ENCODE measurements around the gene RNASE7.

The RNASE7 gene

GRCh38 chr14:21043387-21043973 is 1.3 kb downstream of the RNASE7 start:
- DNase-seq (ENCODE audit: low read depth in 3 of 3), result no peak

GRCh38 chr14:21043974-21044618 is 1.9 kb downstream of the RNASE7 start:
- no peak for DNase-seq (ENCODE audit: low read depth in 3 of 3)

GRCh38 chr14:21047378-21047781 is 5.2 kb downstream of the RNASE7 start:
- no peak for DNase-seq (ENCODE audit: low read depth in 3 of 3)

GRCh38 chr14:21048638-21049037 is 6.5 kb downstream of the RNASE7 start:
- DNase-seq (ENCODE audit: low read depth in 3 of 3), result no peak

GRCh38 chr14:21049271-21049673 is 7.1 kb downstream of the RNASE7 start:
- DNase-seq (ENCODE audit: low read depth in 3 of 3), result no peak

GRCh38 chr14:21050597-21050996 is 8.4 kb downstream of the RNASE7 start:
- no peak for DNase-seq (ENCODE audit: low read depth in 3 of 3)

GRCh38 chr14:21053184-21054122 is 11.3 kb downstream of the RNASE7 start:
- DNase-seq (ENCODE audit: low read depth in 3 of 3), result no peak

- DNase-seq (ENCODE audit: low read depth in 3 of 3), result no peak
Observed at GRCh38 chr14:21054123-21054767, 12.1 kb downstream of the RNASE7 start.

GRCh38 chr14:21054768-21055145 is 12.6 kb downstream of the RNASE7 start:
- DNase-seq (ENCODE audit: low read depth in 3 of 3), result no peak

GRCh38 chr14:21055432-21056117 is 13.4 kb downstream of the RNASE7 start:
- DNase-seq (ENCODE audit: low read depth in 3 of 3), result no peak

GRCh38 chr14:21056520-21057163 is 14.5 kb downstream of the RNASE7 start:
- no peak for DNase-seq (ENCODE audit: low read depth in 3 of 3)

- DNase-seq (ENCODE audit: low read depth in 3 of 3), result no peak
Observed at GRCh38 chr14:21057803-21058675, 15.9 kb downstream of the RNASE7 start, which contains the start of gene RNASE8. Gene RNASE8, plus strand, starts transcription at chr14:21057822. Its CDS starts 71 bp downstream, at chr14:21057893.

- DNase-seq (ENCODE audit: low read depth in 3 of 3), result no peak
Observed at GRCh38 chr14:21058903-21059302, 16.7 kb downstream of the RNASE7 start.

- DNase-seq (ENCODE audit: low read depth in 3 of 3), result no peak
Observed at GRCh38 chr14:21059842-21060613, 17.9 kb downstream of the RNASE7 start.

- no peak for DNase-seq (ENCODE audit: low read depth in 3 of 3)
Observed at GRCh38 chr14:21060614-21061346, 18.6 kb downstream of the RNASE7 start.

GRCh38 chr14:21061347-21061668 is 19.1 kb downstream of the RNASE7 start:
- DNase-seq (ENCODE audit: low read depth in 3 of 3), result no peak

GRCh38 chr14:21063479-21063878 is 21.3 kb downstream of the RNASE7 start:
- DNase-seq (ENCODE audit: low read depth in 3 of 3), result no peak

GRCh38 chr14:21066882-21067502 is 24.8 kb downstream of the RNASE7 start:
- DNase-seq (ENCODE audit: low read depth in 3 of 3), result no peak
